ENCODE results near the gene C1QBP.
"Not testable (repeated sequence)": the region's sequence is repeated elsewhere in the genome, so short reads cannot be mapped to it uniquely, and the experiment has no call there.

C1QBP gene, protein sequence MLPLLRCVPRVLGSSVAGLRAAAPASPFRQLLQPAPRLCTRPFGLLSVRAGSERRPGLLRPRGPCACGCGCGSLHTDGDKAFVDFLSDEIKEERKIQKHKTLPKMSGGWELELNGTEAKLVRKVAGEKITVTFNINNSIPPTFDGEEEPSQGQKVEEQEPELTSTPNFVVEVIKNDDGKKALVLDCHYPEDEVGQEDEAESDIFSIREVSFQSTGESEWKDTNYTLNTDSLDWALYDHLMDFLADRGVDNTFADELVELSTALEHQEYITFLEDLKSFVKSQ

DNA sequence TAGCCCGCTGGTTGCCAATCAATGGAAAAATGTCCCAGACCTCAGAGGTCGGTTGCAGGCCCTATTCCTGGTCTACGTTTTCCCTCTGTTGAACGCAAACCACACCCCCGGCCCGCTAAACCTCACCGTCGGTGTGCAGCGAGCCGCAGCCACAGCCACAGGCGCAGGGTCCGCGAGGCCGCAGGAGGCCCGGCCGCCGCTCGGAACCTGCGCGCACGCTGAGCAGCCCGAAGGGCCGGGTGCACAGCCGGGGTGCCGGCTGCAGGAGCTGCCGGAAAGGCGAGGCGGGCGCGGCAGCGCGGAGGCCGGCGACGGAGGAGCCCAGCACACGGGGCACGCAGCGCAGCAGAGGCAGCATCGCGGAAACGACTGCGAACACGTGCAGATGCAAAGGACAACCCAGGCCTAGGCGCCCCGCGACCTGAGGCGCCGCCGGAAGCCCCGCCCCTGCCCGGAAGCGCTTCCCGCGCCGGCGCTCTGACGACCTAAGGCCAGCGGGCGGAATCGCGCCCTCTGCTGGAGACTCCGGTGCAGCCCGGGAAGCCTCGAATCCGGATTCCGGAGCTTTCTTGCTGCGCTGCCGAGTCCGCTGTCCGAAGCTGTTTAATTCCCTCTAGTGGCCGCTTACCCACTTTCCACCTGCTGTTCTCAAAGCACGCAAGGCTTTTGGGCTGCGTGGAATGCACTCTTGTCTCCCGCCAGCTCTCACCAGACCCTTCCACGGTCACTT is at the start of gene C1QBP:
TSS of gene C1QBP (minus strand) at position 440 of the 730 bp plus-strand sequence. CDS start at position 358, 82 bp downstream.
- peak; percentile 14 for FAIRE-seq

DNA sequence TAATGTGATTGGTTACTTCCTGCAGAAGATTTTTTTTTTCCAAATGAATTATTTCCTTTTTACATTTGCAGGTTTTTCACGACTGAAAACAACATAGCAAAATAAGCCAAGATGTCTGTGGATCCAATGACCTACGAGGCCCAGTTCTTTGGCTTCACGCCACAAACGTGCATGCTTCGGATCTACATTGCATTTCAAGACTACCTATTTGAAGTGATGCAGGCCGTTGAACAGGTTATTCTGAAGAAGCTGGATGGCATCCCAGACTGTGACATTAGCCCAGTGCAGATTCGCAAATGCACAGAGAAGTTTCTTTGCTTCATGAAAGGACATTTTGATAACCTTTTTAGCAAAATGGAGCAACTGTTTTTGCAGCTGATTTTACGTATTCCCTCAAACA is 49.8 kb upstream of the C1QBP start:
- FAIRE-seq: no peak

DNA sequence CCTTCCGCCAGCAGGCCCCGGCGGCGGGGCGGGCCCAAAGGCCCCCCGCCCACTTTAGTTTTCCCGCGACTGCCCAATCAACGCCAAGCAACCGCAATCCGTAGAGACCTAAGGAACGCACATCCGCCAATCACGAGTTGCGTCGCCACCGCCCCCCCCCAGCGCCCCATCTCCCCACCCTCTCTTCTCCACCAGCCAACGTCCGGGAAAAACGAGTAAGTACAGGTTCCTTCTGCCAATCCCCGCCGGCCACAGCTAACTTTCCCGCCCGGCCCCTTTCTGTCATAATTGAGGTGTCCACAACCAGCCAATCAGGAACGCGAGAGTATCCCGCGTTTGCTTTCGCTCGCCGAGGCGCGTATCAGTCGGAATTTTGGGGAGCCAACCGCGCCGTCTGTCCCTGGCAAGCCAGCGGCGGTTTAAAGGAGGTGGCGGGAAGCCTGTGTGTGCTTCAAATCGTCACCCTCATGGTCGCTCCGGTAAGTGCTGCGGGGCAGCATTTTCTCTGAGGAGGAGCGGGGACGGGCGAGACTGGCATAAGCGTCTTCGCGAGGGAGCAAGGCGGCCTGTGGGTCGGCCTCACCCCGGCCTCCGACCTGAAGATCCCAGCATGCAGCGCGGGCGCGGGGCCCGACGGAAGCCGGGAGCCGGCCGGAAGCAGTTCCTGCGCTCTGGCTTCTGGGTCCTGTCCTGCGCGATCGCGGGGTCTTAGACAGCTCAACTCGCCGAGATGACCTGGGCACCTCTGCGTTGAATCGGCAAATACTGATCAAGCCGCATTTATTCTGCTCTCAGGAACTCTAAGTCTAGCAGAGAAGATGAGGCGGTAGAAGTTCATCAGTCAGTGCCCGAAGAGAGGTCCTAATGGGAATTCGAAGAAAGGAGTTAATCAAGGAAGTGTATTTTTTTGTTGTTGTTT is 47.5 kb upstream of the C1QBP start, which contains the start of gene MIS12:
TSS of gene MIS12 (plus strand) at position 361 of the 919 bp plus-strand sequence. CDS start 2,297 bp downstream, outside the sequence.
- FAIRE-seq: peak; percentile 91

DNA sequence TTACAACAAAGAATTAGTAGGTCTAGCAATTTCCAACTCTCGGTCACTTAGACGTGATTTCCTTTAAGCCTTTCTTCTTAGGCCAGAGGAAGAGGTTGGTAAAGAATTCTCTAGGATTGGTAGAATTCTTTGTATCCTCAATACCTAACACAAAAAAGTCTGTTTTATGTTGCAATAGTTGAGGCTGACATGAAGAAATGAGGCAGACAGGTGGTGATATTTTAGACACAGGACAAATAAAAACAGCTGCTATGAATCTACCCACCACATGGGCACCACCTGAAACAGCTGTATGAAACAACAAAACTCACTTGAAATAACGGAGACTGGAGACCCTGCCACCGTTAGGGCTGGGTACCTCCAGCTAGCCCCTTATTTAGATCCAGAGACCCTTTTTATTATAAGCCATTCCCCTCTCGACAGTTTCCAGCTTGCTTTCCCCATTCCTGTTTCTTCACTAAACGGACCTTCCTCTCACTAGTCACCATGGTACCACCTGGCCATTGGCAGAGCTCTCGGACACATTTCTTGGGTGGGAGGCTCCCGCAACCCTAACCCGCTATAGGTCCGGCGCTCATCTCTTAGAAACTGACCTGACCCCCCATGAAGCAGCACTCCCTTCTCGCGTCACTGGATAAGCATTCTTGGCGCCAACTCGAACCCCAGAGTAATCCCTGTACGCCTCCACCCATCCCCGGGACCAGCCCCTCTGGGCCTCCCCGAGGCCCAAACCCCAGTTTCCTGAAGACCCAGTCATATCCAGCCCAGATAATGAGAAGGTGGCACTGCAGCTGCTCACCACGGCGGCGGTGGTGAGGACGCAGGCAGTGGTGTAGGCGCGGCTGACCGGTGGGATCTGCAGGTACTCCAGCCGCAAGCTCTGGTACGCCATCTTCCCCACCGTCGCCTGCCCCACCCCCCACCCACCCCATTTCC is 46.6 kb upstream of the C1QBP start, which contains the start of gene DERL2:
TSS of gene DERL2 (minus strand) at position 909 of the 936 bp plus-strand sequence. CDS start at position 892, 17 bp downstream.
- FAIRE-seq: no peak

DNA sequence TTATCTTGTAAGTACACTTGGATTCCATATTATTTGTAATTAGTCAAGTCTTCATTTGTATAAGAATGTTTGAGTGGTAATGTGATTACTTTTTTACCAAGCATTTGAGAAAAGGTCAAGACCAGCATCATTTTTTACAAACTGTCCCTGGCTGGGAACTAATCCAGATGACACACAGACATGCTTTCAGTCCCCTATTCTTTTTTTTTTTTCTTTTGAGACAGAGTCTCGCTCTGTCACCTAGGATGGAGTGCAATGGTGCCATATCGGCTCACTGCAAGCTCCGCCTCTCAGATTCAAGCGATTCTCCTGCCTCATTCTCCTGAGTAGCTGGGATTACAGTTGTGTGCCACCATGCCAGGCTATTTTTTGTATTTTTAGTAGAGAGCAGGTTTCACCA is 42.5 kb upstream of the C1QBP start:
- no peak for FAIRE-seq

DNA sequence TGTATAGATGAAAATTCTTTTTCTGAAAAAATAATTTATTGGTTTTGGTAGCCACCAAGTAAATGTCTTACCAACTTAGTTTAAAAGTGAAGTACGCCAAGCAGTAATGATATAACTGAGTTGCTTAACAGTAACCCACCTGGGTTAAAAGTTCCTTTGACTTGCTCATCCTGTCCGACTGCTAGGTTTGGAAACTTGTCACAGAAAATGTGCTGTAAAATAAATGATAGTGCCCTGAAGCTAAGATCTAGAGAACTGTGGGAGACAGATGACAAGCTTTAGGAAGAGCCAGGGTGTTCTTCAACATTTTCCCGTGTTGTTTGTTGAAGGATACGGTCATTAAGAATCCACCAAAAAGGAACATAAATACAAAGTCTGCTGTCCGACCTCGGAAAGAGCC is 42.0 kb upstream of the C1QBP start:
- no peak for FAIRE-seq

DNA sequence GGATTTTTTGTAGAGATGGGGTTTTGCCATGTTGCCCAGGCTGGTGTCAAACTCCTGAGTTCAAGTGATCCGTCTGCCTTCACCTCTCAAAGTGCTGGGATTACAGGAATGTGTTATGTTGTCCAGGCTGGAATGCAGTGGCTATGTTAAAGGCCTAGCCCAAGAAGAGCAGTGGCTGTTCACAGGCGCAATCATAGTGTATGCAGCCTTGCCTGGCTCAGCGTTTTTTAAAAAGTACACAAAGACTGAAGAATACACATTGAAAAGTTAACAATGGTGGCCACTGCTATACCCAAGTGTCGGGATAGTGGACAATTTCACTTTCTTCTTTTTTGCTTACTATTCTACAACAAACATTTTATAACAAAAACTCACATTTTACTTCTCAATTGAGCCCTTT is 40.0 kb upstream of the C1QBP start:
- FAIRE-seq: no peak

DNA sequence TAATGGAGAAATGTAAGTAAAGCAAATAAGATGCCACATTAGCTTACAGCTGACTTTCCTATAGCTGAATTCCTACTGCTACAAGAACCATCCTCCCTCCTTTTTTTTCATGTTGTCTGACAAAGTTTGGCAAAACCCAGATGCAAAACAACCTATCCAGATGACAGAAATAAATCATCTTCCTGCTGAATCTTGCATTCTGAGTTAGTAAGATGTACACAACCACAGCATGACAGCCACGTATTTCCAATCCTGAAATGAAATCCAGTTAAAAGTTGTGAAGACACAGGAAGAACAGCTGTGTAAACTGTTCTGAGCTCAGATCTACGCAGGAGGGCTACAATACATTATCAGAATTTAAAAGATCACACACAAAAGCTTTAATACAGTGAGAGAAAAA is 35.0 kb upstream of the C1QBP start:
- no peak for FAIRE-seq

DNA sequence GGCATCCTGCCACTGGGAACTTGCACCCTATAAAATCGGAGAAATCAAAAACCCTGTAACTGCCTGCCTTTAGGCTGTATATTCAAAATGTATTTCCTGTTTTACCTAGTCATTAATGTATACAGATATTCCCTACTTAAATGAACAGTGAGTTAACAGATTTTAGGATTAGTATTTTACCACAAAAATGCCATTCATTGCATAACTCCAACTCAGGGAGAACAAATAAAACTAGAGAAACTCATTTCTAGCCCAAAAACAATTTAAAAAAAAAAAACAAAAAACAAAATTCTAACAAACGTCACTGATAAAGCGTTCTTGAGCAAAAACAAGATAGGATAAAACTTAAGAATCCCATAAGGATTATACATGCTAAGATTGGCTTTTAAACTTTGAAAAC is 33.6 kb upstream of the C1QBP start:
- FAIRE-seq: no peak

DNA sequence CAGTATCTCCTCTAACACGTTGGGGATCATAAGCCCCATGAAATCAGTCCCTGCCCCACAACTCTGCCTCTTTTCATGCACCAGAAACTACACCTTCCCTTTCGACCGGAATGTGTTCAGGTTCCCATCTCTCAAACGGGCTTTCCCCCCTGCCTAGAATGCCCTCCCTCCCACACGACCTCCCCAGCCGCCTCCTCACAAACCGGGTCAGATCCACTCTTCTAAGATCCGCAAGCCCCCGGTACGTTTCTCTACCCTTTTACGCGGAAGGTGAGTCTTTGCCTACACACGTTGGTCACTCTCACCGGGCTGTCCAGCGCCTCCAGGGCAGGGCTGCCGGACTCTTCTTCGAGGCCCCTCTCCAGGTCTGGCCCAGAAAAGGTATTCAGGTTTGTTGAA is 29.1 kb upstream of the C1QBP start:
- no peak for FAIRE-seq

DNA sequence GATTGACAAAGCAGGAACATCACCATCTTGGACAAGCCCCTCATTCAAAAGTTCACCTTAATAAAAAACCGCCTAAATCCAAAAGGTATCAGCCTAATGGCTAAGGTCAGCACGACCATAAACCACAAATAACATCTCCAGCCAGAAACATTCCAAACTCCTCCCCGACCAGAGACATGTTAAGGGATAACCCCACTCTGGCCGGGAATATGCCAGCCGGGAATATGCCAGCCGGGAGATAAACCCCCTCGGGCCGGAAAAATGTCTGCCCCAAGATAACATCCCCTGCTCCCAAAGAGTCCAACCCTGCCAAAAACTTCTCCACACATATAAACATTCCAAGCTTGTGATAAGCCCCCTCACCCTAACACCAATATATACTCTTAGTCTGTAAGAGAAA is 28.5 kb upstream of the C1QBP start:
- FAIRE-seq: no peak

DNA sequence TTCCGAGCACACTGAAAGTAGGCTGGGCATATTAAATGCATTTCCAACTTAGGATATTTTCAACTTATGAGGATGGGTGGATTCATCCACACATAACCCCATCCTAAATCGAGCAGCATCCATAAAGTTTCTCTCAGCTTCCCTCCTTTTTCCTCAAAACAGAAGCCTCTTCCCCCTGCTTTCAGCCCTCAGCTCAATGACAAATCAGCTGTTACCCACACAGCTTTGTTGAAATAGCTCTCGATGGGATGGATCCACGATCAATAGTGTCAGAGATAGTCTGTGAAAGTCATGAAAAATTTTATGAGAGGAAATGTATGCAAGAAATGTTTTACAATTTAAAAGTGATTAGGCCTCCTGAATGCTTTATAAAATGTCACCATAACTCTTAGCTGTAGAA is 27.3 kb upstream of the C1QBP start:
- FAIRE-seq: no peak

DNA sequence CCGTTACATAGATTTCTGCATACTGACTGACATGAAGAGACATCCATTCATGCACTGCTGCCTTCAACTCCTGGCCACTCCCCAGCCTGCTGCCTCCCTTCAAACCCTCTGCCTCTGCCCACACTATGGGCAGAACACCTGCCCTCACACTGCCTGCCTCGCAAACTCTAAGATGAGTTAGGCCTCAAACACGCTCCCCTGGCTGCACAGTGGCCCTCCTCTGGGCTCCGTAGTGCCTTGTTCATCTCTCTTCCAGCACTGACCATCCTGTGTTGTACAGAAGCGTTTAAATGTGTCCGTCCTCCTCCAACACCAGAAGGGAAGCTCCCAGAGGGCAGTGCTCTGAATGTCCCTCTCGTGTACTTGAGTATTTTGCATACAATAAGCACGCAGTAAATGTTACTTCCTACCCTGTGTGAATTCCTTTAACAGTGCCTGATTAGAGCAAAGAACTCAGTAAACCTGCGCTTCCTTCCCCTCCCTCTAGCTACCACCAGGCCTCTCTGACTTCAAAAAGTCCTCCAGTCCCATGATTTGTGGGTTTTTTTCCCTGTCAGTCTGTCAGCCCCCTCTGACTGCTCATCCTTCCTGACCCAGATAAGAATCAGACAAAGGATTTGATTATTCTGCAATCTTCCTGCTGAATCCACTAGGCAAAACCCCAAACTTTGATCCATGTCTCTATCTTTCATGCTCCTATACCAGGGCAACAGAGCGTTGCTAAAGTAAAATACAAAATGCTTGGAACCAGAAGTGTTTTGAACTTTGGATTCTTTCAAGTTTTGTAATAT is 26.0 kb upstream of the C1QBP start:
- no peak for FAIRE-seq

DNA sequence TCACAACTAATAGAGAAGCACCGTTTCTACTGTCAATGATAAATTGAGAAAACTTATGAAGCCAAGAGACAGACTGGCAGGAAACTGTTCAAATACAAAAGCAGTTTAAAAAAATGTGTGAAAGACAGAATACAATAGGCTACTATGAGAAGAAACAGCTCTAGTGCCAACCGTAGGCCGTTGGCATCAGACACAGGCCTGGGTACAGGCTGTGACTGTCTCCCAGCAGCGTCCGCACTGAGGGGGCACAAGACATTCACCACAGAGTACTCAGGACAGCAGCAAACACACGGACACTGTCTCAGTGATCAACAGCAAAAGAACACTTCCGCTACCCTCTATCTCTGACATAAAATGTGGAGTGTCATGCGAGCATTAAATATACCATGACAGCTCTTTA is 7.8 kb upstream of the C1QBP start:
- no peak for FAIRE-seq

DNA sequence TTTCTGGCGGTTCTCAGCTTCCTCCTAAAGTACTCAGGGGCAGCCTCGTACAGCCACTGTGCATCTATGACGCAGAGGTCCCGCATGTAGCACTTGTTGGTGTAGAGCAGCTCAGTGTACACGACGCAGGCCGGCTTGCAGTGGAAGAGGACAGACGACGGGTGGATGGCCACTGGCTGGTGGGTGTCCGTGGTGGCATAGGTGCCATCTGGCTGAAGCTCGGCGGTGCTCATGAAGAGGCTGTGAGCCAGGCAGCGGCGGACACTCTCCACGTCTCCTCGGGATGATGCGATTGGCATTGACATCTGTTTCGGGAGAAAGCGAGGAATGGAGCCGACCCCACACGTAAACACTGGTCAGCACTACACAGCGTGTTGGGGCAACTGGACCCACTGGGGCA is 5.3 kb upstream of the C1QBP start:
- no peak for FAIRE-seq

DNA sequence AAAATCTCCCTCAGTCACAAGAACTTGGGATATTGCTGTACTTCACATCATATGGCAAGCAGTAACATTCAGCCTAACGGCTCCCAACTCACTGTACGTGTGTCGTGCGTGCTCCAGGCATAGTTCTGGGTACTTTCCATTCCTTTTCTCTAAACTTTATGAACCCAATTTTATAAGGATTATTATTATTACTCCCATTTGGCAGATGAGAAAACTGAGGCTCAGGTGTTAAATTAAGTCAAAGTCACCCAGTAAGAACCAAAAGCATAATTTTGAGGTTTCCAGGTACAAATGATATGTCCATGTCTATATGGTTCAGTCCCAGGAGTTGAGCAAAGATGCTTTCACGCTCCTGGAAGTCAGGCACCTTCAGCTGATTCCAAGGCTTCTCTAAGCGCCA is 4.8 kb upstream of the C1QBP start:
- no peak for FAIRE-seq

DNA sequence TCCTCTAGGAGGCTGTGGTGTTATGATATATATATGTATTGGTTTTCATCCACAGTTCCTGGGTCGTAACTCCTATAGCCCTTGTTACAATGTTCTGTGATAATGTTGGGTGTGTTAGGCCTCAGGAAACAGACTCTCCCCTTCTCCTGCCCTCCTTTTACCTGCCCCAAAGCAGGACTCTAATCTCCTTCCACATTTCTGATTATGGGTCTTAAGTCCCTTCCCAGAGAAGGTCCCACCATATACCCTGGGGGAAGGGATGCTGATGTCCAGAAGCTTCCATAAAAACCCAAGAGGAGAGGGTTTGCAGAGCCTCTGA is 450 bp upstream of the C1QBP start:
- FAIRE-seq: no peak

DNA sequence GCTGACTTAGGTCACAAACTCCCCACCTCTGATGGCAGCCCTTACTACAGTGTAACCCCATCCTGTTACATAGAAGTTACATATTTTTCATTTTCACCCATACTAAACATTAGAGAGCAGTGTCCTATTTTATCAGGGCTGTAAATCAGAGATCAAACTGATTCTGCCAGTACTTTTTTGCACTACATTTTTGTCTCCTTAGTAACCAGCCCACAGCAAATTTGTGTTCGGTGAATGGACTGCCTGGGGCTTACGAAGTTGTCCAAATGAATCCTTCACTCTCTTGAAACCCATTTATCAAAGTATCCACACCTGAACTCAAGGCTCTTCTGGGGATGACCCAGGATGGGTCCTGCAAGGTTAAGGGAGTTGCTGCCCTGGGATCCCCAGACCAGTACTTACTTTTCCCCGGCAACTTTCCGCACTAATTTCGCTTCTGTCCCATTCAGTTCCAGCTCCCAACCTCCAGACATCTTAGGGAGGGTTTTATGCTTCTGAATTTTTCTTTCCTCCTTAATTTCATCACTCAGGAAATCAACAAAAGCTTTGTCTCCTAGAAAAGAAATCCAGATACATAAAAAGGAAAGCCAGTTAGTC is 1.1 kb downstream of the C1QBP start:
- FAIRE-seq: no peak

DNA sequence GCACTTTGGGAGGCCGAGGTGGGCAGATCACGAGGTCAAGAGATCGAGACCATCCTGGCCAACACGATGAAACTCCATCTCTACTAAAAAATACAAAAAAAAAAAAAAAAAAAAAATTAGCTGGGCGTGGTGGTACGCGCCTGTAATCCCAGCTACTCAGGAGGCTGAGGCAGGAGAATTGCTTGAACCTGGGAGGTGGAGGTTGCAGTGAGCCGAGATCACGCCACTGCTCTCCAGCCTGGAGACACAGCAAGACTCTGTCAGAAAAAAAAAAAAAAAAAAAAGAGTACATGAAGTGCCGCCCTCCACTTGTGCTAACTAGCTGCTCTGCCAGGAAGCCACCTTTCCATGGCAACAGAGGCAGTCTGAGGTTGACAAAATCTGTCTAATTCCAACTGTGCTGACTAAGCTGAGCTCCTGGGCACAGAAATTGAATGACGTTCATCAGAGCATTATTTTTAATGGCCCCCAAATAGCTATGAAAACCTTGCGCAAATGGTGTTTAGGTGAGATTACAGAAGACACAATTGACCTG is 3.1 kb downstream of the C1QBP start:
- not testable (repeated sequence) for FAIRE-seq

DNA sequence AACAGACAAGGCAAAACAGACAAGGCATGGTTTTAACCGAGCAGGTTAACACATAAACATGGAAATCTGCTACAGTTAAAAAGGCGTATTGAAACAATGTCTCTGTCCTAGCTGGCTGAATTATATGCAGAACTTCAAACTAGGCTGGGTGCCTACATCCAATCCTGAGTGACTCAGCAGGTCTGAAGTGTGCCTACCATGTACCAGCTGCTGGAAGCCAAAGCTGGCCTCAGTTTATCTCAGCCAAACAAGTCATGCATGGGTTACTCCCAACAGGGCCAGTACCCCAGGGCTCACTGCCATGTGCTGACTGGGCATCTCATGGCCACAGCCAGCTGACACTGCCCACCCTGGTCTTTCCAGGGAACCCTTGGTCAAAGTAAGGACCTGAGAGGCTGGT is 4.0 kb downstream of the C1QBP start:
- FAIRE-seq: no peak
